Measurements from ENCODE around the gene SALL4.
A peak's percentile ranks its signal among the peaks of the same experiment; 100 is the strongest.
"Not testable (repeated sequence)": the region's sequence is repeated elsewhere in the genome, so short reads cannot be mapped to it uniquely, and the experiment has no call there.

The SALL4 gene

GRCh38 chr20:51801122-51801822, 1.0 kb downstream of the SALL4 start:
- no peak for DNase-seq

- DNase-seq: no peak
These were observed 1.5 kb downstream of the SALL4 start for GRCh38 chr20:51800872-51801121.

- peak; percentile 4 for DNase-seq
These were observed 2.1 kb downstream of the SALL4 start for GRCh38 chr20:51800060-51800871.

GRCh38 chr20:51799401-51799860, 2.9 kb downstream of the SALL4 start:
- no peak for DNase-seq

GRCh38 chr20:51797357-51798025, 4.8 kb downstream of the SALL4 start:
- DNase-seq: no peak

- no peak for DNase-seq
These were observed 6.0 kb downstream of the SALL4 start for GRCh38 chr20:51796340-51796739.

GRCh38 chr20:51792960-51793359, 9.4 kb downstream of the SALL4 start:
- DNase-seq: no peak

GRCh38 chr20:51791626-51792025, 10.7 kb downstream of the SALL4 start:
- no peak for DNase-seq

GRCh38 chr20:51790256-51790655, 12.1 kb downstream of the SALL4 start:
- DNase-seq: no peak

GRCh38 chr20:51789434-51789833, 12.9 kb downstream of the SALL4 start:
- DNase-seq: no peak

GRCh38 chr20:51788822-51789221, 13.5 kb downstream of the SALL4 start:
- no peak for DNase-seq

GRCh38 chr20:51784299-51784698, 18.0 kb downstream of the SALL4 start:
- DNase-seq: no peak

- not testable (repeated sequence) for DNase-seq
These were observed 24.0 kb downstream of the SALL4 start for GRCh38 chr20:51778229-51778759.

- DNase-seq: no peak
These were observed 27.1 kb downstream of the SALL4 start for GRCh38 chr20:51775241-51775640.

- no peak for DNase-seq
These were observed 30.1 kb downstream of the SALL4 start for GRCh38 chr20:51772236-51772635.

- no peak for DNase-seq
These were observed 32.2 kb downstream of the SALL4 start for GRCh38 chr20:51769976-51770615.

GRCh38 chr20:51768759-51769517, 33.4 kb downstream of the SALL4 start:
- no peak for DNase-seq

- DNase-seq: no peak
These were observed 34.2 kb downstream of the SALL4 start, which contains the start of gene ATP9A for GRCh38 chr20:51767867-51768758. ATP9A (minus strand) TSS chr20:51768390; CDS start chr20:51768369, 21 bp downstream.

GRCh38 chr20:51766994-51767866, 35.1 kb downstream of the SALL4 start:
- DNase-seq: no peak

- DNase-seq: not testable (repeated sequence)
These were observed 36.9 kb downstream of the SALL4 start for GRCh38 chr20:51765381-51765780.

All from effector CD8-positive, alpha-beta T cell (primary cell).